Amygdala (tissue), 56 donors: ENCODE measurements around the gene KIF20B.
"Not testable (repeated sequence)": the region's sequence is repeated elsewhere in the genome, so short reads cannot be mapped to it uniquely, and the experiment has no call there.

Experiments used
- DNase-seq, 56 donors: peaks; one replicate each; lab custom pipeline; 2025; lab: John Stamatoyannopoulos, UW

The KIF20B gene

GRCh38 chr10:89776665-89777064 is 75.3 kb downstream of the KIF20B start:
- DNase-seq = no peak

GRCh38 chr10:89782470-89782869 is 81.1 kb downstream of the KIF20B start:
- no peak for DNase-seq

GRCh38 chr10:89783406-89783805 is 82.0 kb downstream of the KIF20B start:
- no peak for DNase-seq

GRCh38 chr10:89785095-89785494 is 83.7 kb downstream of the KIF20B start:
- DNase-seq = no peak

DNA sequence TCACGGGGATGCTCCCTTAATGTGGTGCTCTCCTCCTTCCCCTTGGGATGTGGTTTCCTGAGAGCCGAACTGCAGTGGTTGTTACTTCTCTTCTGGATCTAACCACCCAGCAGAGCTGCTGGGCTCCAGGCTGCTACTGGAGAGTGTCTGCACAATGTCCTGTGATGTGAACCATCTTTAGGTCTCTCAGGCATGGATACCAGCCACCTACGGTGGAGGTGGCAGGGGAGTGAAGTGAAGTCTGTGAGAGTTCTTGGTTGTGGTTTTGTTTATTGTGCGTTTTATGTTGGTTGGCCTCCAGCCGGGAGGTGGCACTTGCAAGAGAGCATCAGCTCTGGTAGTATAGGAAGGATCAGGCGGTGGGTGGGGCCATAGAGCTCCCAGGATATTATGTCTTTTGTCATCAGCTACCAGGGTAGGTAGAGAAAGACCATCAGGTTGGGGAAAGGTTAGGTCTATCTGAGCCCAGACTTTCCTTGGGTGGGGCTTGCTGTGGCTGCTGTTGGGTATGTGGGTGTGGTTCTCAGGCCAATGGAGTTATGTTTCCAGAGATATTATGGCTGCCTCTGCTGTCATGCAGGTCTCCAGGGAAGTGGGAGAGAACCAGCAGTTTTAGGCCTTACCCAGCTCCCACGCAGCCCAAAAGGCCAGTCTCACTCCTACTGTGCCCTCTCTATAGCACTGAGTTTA is 87.9 kb downstream of the KIF20B start:
- no peak for DNase-seq

DNA sequence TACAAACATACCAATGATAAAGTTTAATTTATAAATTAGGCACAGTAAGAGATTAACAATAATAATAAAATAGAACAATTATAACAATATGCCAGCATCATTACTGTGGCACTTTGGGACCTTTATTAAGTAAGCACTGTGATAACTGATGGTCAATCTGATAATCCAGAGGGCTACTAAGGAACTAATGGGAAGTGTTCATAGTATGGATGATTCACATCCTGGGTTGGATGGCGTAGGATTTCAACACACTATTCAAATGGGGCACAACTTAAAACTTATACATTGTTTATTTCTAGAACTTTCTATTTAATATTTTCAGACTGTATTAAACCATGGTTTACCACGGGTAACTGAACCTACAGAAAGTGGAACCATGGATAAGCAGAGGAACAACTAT is 90.8 kb downstream of the KIF20B start:
- no peak for DNase-seq

DNA sequence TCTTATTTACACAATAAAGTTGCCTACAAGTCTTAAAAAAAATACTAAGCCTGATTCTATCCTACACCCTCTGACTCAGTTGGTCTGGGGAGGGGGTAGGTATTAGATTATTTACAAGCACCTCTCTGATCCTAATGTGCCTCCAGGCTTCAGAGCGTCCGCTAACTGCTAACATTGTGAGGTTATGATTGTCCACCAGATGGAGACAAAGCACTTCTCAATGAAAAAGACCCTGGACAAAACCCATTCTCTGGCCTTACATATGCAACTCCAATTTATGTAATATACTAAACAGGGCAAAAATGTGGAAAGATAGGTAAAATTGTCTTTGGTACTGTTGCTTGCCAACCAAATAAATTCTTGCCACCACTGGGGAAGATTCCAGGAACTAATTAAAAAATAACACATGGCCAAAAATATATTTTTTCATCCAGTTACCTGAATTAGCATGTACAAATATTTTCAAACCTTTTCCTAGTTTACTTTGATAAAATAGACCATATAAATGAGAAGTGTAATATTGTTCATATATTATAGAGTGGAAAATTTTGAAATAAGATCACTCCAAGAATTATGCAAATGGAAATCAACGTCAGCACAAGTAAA is 92.4 kb downstream of the KIF20B start:
- DNase-seq = peak in 13 of 56 donors; percentile 1 to 65 (median 10)

- DNase-seq = no peak
Observed at GRCh38 chr10:89795840-89796239, 94.5 kb downstream of the KIF20B start.

GRCh38 chr10:89798092-89798491 is 96.7 kb downstream of the KIF20B start:
- no peak for DNase-seq

- no peak for DNase-seq
Observed at GRCh38 chr10:89799573-89799972, 98.2 kb downstream of the KIF20B start.

- DNase-seq = no peak
Observed at GRCh38 chr10:89805599-89806013, 104.2 kb downstream of the KIF20B start.

DNA sequence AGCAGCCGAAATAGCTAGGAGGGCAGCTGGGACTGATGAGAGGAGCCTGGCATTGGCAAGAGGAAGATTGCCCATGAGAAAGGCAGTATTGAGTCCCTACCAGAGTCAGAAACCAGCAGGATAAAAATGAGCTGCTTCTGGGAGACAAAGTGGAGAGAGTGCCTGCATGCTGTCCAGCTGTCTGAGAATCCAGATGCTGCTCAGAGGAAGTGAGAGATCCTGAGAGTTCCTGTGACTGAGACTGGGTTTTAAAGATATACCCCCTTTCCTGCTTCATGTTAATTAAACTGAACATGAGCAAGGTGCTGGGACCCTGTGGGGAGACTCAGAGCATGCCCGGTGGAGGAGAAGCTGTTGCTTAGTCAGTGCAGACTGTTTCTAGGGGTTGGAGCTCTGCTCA is 107.5 kb downstream of the KIF20B start:
- no peak for DNase-seq

DNA sequence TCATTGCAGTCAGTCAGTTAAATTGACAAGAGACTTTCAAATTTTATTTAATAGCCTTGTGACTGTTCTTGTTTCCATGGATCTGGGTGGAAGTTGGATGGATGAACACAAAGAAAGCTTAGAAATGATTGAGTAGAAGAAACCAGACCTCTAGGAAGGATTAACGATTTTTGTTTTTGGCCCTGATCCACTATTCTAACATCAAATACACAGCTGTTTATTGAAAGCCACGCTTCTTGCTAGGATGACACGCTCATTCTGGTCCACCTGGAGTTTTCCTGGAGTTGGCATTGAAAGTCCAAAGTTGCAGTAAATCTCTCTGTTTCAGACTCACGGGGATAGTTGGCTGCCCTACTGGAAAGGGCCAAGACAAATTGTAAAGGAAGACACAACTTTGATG is 108.4 kb downstream of the KIF20B start:
- no peak for DNase-seq

DNA sequence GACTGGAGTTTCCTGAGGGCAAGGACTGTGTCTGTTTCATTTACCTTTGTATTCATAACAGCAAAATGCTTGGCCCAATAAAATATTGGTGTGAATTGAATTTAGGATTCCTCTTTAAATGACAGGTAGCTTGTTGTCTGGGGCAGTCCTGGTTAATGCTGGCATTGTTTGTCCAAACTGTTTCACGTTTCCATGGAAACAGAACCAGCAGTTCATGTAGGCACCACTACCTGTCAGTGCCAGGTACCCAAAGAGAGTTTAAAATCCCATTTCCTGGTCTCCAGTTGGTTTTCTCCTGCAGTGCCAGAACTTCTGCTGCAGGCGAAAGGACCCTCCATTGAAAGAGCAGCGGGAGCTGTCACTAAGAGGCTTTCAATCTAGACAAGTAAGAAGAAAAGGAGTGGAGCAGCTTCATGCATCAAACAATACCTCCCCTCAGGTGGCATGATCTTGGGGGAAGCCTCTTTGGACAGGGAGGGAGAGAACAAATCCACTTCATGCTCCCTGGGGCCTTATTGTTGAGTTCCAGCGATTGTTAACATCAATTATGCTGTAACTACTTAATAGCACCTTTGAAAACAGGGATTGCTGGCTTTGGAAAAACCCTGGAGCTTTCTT is 109.6 kb downstream of the KIF20B start:
- no peak for DNase-seq

DNA sequence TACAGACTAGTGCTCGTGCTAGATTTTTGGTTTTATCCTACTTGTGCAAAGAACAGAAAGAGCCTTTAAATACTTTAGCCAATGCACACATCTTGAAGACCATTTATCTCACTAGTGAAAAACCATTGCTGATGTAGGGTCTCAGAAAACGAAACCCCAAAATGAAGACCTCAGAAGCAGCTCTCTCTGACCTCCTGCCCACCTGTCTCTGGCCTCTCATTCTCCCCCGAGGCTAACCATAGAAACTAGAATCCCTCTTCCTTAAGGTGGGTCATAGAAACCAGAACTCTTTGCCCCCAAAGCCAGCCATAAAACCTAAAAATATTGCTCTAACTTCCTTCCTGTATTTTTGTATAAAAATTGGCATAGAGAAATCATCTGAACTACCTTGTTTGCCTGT is 112.2 kb downstream of the KIF20B start:
- no peak for DNase-seq

- no peak for DNase-seq
Observed at GRCh38 chr10:89814278-89814677, 112.9 kb downstream of the KIF20B start.

DNA sequence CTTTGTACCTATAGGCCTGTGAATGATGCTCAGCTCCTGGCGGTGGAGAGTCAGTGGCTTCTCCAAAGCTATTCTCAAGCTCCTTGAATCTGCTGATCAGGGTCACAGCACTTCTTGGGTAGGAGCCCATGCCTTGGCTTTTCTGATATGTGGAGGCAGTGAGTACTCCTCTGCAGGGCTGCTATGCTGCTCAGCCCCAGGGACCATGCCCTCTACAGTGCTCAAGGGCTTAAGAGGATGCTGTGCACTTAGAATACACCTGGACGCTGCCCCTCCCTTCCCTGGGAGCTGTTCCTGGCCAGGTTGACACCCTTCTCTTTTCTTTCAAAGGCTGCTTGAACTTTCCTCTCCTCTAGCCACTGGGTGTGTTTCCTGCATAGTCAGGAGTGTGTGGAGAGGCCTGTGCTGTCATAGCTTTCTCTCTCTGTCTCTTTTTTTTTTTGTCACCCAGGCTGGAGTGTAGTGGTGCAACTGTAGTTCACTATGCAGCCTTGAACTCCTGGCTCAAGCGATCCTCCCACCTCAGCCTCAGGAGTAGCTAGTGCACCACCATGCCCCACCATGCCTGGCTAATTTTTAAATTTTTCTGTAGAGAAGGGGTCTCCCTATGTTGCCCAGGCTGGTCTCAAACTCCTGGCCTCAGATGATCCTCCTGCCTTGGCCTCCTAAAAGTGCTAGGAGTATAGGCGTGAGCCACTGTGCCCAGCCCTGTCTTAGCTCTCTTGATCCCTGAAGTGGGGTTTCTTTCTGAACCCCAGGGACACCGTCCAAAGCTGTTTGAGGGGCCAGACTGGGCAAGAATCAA is 113.9 kb downstream of the KIF20B start:
- DNase-seq = no peak

DNA sequence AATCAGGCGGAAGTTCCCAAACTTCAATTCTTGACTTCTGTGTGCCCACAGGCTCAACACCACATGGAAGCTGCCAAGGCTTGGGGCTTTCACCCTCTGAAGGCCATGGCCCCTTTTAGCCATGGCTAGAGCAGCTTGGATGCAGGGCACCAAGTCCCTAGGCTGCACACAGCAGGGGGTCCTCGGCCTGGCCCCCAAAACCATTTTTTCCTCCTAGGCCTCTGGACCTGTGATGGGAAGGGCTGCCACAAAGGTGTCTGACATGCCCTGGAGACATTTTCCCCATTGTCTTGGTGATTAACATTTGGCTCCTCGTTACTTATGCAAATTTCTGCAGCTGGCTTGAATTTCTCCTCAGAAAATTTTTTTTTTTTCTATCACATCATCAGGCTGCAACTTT is 117.6 kb downstream of the KIF20B start:
- DNase-seq = not testable (repeated sequence)
